Measurements from ENCODE around the gene CD7. TPM values are rescaled to one million over a fixed set of nuclear protein-coding genes. Genes with fewer than 3 reads are reported as not detected.

CD7 gene
- total RNA-seq, 1 donor from 2014 or later = 5.2 TPM

DNA sequence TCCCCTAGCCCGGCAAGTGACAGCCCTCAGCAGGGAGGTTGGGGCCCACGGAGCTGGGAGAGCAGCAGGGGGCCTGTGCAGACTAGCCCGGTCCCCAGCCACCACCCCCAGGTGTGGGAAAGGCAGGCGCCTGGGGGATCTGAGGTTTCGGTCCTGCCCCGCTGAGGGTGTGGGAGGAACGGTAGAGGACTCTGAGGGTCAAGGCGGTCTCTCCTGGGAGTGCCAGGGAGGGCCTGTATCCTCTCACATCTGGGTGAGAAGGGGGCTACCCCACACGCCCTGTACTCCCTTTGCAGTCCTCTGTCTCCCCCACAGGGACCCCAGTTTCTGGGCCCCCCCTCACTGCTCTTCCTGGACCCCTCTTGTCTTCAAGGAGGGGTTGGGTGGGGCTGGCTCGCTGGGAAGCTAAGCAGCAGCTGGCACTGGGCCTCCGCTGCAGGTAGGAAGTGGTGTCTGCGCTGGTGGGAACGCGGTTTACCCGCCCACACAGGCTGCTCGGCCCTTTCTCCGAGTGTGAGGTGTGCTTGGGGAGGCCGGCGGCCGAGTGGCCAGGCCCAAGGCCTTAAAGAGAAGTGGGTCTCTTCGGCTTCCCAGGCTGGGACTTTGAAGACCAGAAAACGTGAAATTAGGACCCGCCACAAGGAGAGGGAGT, 15.4 kb downstream of the CD7 start:
- TF ChIP-seq, protein P1, sequence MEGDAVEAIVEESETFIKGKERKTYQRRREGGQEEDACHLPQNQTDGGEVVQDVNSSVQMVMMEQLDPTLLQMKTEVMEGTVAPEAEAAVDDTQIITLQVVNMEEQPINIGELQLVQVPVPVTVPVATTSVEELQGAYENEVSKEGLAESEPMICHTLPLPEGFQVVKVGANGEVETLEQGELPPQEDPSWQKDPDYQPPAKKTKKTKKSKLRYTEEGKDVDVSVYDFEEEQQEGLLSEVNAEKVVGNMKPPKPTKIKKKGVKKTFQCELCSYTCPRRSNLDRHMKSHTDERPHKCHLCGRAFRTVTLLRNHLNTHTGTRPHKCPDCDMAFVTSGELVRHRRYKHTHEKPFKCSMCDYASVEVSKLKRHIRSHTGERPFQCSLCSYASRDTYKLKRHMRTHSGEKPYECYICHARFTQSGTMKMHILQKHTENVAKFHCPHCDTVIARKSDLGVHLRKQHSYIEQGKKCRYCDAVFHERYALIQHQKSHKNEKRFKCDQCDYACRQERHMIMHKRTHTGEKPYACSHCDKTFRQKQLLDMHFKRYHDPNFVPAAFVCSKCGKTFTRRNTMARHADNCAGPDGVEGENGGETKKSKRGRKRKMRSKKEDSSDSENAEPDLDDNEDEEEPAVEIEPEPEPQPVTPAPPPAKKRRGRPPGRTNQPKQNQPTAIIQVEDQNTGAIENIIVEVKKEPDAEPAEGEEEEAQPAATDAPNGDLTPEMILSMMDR (IDR thresholded peaks at IDR 0.05) = no peak
- no peak for TF ChIP-seq POLR2A (IDR thresholded peaks at IDR 0.05)
- TF ChIP-seq POLR2AphosphoS5 (IDR thresholded peaks at IDR 0.05; ENCODE audit: insufficient read depth in 1 of 2, low read depth in 1 of 2) = no peak
- DNase-seq (ENCODE audit: extremely low spot score in 2 of 2) = no peak
- H3K36me3 ChIP-seq = no peaks in the 10 kb centered on the region
- no peak overlapping the region for H3K27ac ChIP-seq
- no peak overlapping the region for H3K4me3 ChIP-seq
- peaks cover 39% of the 10 kb centered on the region for H3K4me1 ChIP-seq
- intact Hi-C loops (cut with DNase I) = no loop called here
- H3K27me3 ChIP-seq = no peaks in the 10 kb centered on the region
- no peaks in the 10 kb centered on the region for H3K9me3 ChIP-seq

DNA sequence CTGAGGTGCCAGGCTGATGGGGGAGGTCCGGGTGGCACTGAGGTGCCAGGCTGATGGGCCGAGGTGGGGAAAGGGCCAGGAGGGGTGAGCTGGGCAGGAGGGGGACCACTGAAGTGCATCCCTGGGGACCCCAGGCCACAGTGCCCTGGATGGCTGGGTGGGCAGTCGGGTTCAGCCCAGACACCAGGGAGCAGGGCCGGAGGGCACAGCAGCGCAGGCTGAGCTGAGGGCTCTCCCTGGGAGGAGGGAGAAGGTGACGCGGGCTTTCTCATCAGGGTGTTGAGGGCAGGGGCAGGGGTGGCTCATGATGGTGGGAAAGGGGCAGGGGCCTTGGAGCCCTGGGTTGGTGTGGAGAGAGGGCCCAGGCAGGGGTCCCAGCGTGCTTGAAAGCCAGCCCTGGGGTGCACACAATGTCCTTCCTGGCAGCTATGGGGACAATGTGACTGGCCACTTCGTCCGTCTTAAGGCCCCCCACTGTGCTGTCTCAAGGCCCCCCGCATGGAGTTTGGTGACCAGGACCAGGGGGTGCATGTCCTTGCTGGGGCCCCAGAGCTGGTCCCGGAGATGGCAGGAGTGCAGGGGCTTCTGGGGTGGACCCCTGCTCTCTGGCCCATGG, 16.0 kb downstream of the CD7 start:
- Histone ChIP-seq H3K27me3 (no peaks in the 10 kb centered on the region), H3K4me1 (peaks cover 46% of the 10 kb centered on the region), H3K36me3 (no peaks in the 10 kb centered on the region), H3K9me3 (no peaks in the 10 kb centered on the region), H3K4me3 (no peak overlapping the region), H3K27ac (peak overlapping the region; percentile 9)
- TF ChIP-seq, protein P1 (IDR thresholded peaks at IDR 0.05) = no peak
- TF ChIP-seq POLR2AphosphoS5 (IDR thresholded peaks at IDR 0.05; ENCODE audit: insufficient read depth in 1 of 2, low read depth in 1 of 2) = no peak
- TF ChIP-seq POLR2A (IDR thresholded peaks at IDR 0.05) = no peak
- intact Hi-C loops (cut with DNase I) = no loop called here
- no peak for DNase-seq (ENCODE audit: extremely low spot score in 2 of 2)

DNA sequence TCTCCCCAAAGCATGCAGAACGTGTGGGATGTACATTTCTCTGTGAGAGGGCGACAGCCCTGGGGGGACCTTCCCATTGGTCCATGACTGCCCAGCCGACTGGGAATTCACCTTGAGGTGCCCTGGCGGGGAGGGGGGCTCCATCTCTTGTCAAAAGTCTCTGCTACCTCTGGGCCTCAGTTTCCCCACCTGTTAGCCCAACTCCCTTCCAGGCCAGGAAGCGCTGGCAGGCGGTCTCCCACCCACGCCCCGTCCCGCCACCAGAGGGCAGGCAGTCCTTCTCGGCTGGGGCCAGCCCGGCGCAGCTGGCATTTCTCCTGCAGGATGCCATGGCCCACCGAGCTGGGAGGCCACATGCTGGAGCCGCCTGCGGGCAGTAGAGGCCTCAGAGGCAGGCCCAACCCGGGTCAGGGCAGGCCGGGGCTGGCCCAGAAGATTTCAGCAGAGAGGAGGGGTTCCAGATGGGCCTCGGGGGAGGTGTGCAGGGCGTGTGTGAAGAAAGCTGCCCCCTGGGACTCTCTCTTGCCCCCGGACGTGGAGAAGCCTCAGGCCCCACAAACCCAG, 16.6 kb downstream of the CD7 start:
- Histone ChIP-seq H3K27me3 (no peaks in the 10 kb centered on the region), H3K4me3 (no peak overlapping the region), H3K27ac (peak overlapping the region; percentile 9), H3K4me1 (peaks cover 46% of the 10 kb centered on the region), H3K9me3 (no peaks in the 10 kb centered on the region), H3K36me3 (no peaks in the 10 kb centered on the region)
- intact Hi-C loops (cut with DNase I) = no loop called here
- DNase-seq (ENCODE audit: extremely low spot score in 2 of 2) = no peak
- peak in 1 of 2 donors; percentile 41 for TF ChIP-seq POLR2AphosphoS5 (IDR thresholded peaks at IDR 0.05; ENCODE audit: insufficient read depth in 1 of 2, low read depth in 1 of 2)
- TF ChIP-seq, protein P1 (IDR thresholded peaks at IDR 0.05) = peak in 2 of 3 experiments; percentile 60 to 76
- no peak for TF ChIP-seq POLR2A (IDR thresholded peaks at IDR 0.05)

GRCh38 chr17:82300228-82300627, 17.2 kb downstream of the CD7 start:
- Histone ChIP-seq H3K4me1 (peaks cover 46% of the 10 kb centered on the region), H3K27ac (no peak overlapping the region), H3K9me3 (no peaks in the 10 kb centered on the region), H3K36me3 (no peaks in the 10 kb centered on the region), H3K4me3 (no peak overlapping the region), H3K27me3 (no peaks in the 10 kb centered on the region)
- DNase-seq (ENCODE audit: extremely low spot score in 2 of 2) = no peak
- TF ChIP-seq POLR2A (IDR thresholded peaks at IDR 0.05) (no peak), POLR2AphosphoS5 (IDR thresholded peaks at IDR 0.05; ENCODE audit: insufficient read depth in 1 of 2, low read depth in 1 of 2) (no peak)
- TF ChIP-seq, protein P1 (IDR thresholded peaks at IDR 0.05) = no peak
- intact Hi-C loops (cut with DNase I) = no loop called here

- Histone ChIP-seq H3K4me3 (no peak overlapping the region), H3K27me3 (no peaks in the 10 kb centered on the region), H3K27ac (peak overlapping the region; percentile 88), H3K36me3 (no peaks in the 10 kb centered on the region), H3K4me1 (peaks cover 48% of the 10 kb centered on the region), H3K9me3 (no peaks in the 10 kb centered on the region)
- intact Hi-C loops (cut with DNase I) = no loop called here
- TF ChIP-seq, protein P1 (IDR thresholded peaks at IDR 0.05) = no peak
- TF ChIP-seq POLR2AphosphoS5 (IDR thresholded peaks at IDR 0.05; ENCODE audit: insufficient read depth in 1 of 2, low read depth in 1 of 2) (no peak), POLR2A (IDR thresholded peaks at IDR 0.05) (no peak)
- DNase-seq (ENCODE audit: extremely low spot score in 2 of 2) = no peak
These were observed 18.0 kb downstream of the CD7 start for GRCh38 chr17:82299452-82299851.

Data from vagina (tissue), 2 donors.